GM04504 (cell line): ENCODE results near the gene PDE3B.

Experiments
- DNase-seq: peaks from one replicate; pipeline ENCODE4 v3.0.0-alpha.2; 2012; ENCODE audit warnings: low read depth

The PDE3B gene

DNA sequence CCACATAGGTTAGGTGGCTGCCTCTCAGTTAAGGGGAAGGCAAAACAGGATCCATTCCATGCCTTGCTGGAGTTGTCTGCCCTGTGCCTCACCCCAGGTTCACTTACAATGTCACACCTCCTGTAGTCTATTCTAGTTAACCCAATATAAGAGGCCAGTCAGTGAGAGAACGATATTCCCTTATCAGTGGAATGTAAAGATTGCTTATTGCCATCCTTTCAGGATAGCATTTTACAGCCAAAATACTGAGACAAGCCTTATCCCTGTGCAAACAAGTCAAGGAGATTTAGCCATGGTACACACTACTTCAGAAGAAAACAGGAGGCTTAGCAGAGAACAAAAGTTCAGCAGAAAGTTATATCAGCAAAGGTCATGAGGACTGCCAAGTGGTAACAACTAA, 242.9 kb downstream of the PDE3B start:
- no peak for DNase-seq

GRCh38 chr11:14891143-14892035, 247.8 kb downstream of the PDE3B start:
- peak; percentile 63 for DNase-seq

DNA sequence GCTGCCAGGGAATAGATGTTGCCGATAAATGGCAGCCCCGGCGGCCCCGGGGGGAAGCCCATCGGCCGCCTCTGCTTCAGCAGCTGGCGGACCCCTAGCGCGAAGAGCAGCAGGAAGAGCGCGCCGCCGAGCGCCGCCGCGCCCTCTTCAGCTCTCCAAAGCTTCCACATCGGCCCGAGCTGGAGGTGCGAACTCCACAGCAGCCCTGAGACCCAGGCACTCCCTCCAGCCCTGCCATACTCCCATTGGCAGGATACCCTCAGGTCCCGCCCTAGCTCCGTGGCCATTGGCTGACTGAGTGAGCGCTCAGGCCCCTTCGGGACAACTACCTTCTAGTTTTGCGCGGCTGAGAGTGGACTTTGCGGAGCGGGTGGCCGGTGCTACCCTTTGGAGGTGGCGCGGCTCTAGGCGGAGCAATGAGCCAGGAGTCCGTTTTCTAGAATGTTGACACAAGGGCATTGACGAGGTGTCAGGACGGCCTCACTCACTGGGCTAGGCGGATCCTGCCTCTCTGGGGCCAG, 248.5 kb downstream of the PDE3B start, which contains the start of gene CYP2R1:
Gene CYP2R1 (minus strand): TSS at position 196 of the 521 bp plus-strand sequence. CDS start 26 bp downstream, at position 170.
- DNase-seq = peak; percentile 90

- DNase-seq = no peak
Measured at GRCh38 chr11:14892577-14892976, 249.0 kb downstream of the PDE3B start.

GRCh38 chr11:14894657-14895598, 251.3 kb downstream of the PDE3B start:
- no peak for DNase-seq

DNA sequence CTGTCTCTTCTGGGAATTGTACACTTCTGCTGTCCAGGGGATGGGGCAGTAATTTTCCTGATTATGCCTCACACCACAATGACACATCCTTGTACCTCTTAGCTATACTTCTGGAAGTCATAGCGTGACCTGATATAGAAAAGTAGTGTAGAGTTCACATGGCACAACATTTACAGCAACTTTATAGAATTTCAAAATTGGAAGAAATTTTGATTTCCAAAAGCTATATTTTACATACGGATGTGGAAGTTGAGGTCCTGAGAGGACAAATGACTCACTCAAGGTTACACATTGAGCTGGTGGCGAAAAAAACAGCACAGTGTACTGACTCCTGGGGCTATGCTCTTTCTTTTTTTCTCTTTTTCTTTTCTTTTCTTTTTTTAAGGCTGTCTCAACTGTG, 254.8 kb downstream of the PDE3B start:
- no peak for DNase-seq

- DNase-seq = no peak
Measured at GRCh38 chr11:14898906-14899305, 255.3 kb downstream of the PDE3B start.

GRCh38 chr11:14902650-14903350, 259.2 kb downstream of the PDE3B start:
- DNase-seq = peak; percentile 38

DNA sequence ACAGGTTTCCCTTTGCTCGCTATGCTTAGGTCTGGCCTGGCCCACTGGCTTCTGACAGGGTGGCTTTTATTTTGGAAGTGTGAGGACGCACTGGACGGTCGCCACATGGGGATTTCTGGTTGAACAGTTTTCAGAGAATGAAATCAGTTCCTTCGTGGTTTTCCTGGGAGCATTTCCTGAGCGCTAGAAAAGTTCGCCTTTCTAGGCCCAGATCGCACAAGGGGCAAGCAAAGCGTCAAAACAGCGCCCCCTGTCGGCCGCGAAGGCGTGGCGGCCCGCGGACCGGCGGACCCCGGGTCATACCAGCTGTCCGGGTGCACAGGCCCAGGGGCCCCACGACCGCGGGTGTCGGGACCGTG, 261.1 kb downstream of the PDE3B start:
- no peak for DNase-seq

GRCh38 chr11:14905104-14906033, 261.8 kb downstream of the PDE3B start:
- DNase-seq = no peak

DNA sequence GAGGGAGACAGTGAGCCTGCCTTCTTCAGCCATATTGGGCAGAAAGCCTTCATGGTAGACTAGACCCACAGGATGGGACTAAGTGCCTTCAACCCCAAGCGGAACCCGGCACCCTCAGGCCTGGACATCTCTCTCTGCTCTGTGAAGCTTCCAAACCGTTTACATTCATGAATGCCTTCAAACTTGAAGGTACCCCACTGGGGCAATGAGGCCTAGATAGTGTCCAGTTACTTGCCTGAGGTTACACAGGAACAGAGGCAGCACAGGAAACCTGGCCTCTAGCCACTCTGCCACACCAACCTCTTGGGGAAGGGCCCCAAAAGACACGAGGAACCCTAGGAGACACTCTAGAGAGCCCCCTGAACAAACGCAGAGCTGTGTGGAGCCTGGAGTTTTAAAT, 263.0 kb downstream of the PDE3B start:
- no peak for DNase-seq

- no peak for DNase-seq
Measured at GRCh38 chr11:14906993-14907392, 263.4 kb downstream of the PDE3B start.

- DNase-seq = no peak
Measured at GRCh38 chr11:14907411-14908213, 264.0 kb downstream of the PDE3B start.

DNA sequence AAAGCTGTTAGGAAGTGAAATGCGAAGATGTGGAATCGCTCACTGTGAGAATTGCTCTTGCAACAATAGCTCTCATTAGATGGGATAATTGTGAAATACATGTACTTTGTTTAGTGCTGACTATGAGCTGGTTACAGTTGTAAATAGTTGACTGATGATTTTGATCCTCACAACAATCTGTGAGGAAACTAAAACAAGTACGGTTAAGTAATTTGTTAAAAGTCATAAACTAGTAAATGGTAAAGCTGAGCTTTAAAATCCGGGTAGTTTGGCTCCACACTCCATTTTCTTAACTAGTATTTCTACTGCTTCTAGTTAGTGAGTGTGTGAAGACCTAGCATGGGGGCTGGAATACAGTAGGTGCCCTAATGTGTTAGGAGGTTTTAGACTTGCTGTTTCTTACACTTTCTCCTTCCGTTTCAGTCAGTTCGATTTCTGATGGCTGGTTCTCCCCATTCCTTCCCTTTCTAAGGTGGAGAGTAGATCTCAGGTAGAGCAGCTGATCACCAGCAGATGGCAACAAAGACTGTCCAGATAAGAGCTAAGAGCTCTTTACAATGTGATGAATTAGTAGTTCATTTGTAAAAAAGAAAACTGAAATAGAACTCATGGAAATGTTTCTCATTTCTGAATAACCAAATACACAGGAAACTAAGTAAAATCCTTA, 264.7 kb downstream of the PDE3B start:
- DNase-seq = peak; percentile 32

GRCh38 chr11:14914536-14914935, 270.9 kb downstream of the PDE3B start:
- no peak for DNase-seq

DNA sequence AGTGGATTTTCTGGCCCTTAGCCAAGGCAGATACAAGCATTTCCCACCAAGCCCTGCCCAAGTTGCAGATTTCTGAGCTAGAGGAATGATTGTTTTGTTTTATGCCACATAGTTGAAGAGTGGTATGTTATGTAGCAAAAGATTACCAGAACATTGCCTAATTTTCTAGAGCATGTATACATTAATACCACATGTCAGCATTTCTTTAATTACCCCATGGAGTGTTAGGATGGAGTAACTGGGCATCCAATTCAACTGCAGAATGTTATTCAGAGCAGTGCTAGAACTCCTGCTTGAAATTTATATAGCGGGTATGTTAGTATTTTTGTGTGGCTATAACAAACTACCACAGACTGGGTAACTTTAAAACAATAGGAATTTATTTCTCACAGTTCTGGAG, 272.8 kb downstream of the PDE3B start:
- DNase-seq = no peak
